SK-N-SH (cell line): ENCODE data around the gene SMPDL3A.

Experiments
- EP300 ChIP-seq, 2 experiments: IDR thresholded peaks; 2 replicates each; pipeline versions ENCODE4 v1.4.0 to v1.6.1; 2012; ENCODE audit warnings: borderline replicate concordance in 1 of 2, low read depth in 1 of 2, low read length in 1 of 2
- EZH2phosphoT487 ChIP-seq: fragments of 200-600 bp; sonication (generic); IDR thresholded peaks from 2 replicates; pipeline ENCODE4 v1.6.1; 2017; ENCODE audit warnings: low read depth, mixed run types, mild to moderate bottlenecking, antibody characterized with exemption, moderate library complexity, borderline replicate concordance
- JUND ChIP-seq: IDR thresholded peaks from 2 replicates; pipeline ENCODE4 v1.4.0; 2012
- POLR2AphosphoS5 ChIP-seq: IDR thresholded peaks from 2 replicates; pipeline ENCODE4 v1.6.1; 2012; ENCODE audit warnings: low read depth, low read length
- RCOR1 ChIP-seq: fragments of 150-350 bp; IDR thresholded peaks from 2 replicates; pipeline ENCODE4 v1.6.1; 2017; ENCODE audit warnings: antibody characterized with exemption, low read length
- RFX5 ChIP-seq: IDR thresholded peaks from 2 replicates; pipeline ENCODE4 v1.6.1; 2012; ENCODE audit warnings: mild to moderate bottlenecking, improper control_type of control experiment, low read length
- TAF1 ChIP-seq: IDR thresholded peaks from 2 replicates; pipeline ENCODE4 v1.6.1; 2012; ENCODE audit warnings: low read depth, mild to moderate bottlenecking, low read length, moderate library complexity, borderline replicate concordance
- TF ChIP-seq, protein P1 (sequence below): fragments of 200-600 bp; sonication (generic); IDR thresholded peaks from 2 replicates; pipeline ENCODE4 v1.6.1; 2017; ENCODE audit warnings: antibody characterized with exemption, mild to moderate bottlenecking, moderate library complexity
- TF ChIP-seq, protein P2 (sequence below): IDR thresholded peaks from 2 replicates; pipeline ENCODE4 v1.6.1; 2012; ENCODE audit warnings: mild to moderate bottlenecking, low read depth, low read length, moderate library complexity

DNA sequence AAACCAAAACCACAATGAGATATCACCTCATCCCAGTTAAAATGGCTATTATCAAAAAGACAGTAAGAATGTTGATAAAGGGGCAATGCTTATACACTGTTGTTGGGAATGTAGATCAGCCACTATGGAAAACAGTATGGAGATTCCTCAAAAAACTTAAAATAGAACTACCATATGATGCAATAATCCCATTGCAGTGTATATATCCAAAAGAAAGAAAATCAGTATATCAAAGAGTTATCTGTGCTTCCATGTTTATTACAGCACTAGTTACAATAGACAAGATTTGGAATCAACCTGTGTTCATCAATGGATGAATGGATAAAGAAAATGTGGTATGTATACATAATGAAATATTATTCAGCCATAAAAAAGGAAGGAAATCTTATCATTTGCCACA is 13.1 kb upstream of the SMPDL3A start:
- TF ChIP-seq, protein P1, sequence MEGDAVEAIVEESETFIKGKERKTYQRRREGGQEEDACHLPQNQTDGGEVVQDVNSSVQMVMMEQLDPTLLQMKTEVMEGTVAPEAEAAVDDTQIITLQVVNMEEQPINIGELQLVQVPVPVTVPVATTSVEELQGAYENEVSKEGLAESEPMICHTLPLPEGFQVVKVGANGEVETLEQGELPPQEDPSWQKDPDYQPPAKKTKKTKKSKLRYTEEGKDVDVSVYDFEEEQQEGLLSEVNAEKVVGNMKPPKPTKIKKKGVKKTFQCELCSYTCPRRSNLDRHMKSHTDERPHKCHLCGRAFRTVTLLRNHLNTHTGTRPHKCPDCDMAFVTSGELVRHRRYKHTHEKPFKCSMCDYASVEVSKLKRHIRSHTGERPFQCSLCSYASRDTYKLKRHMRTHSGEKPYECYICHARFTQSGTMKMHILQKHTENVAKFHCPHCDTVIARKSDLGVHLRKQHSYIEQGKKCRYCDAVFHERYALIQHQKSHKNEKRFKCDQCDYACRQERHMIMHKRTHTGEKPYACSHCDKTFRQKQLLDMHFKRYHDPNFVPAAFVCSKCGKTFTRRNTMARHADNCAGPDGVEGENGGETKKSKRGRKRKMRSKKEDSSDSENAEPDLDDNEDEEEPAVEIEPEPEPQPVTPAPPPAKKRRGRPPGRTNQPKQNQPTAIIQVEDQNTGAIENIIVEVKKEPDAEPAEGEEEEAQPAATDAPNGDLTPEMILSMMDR = no peak
- no peak for TF ChIP-seq RFX5
- no peak for TF ChIP-seq EP300 (IDR thresholded peaks at IDR 0.05; ENCODE audit: borderline replicate concordance in 1 of 2, low read depth in 1 of 2, low read length in 1 of 2)
- no peak for TF ChIP-seq POLR2AphosphoS5
- TF ChIP-seq, protein P2, sequence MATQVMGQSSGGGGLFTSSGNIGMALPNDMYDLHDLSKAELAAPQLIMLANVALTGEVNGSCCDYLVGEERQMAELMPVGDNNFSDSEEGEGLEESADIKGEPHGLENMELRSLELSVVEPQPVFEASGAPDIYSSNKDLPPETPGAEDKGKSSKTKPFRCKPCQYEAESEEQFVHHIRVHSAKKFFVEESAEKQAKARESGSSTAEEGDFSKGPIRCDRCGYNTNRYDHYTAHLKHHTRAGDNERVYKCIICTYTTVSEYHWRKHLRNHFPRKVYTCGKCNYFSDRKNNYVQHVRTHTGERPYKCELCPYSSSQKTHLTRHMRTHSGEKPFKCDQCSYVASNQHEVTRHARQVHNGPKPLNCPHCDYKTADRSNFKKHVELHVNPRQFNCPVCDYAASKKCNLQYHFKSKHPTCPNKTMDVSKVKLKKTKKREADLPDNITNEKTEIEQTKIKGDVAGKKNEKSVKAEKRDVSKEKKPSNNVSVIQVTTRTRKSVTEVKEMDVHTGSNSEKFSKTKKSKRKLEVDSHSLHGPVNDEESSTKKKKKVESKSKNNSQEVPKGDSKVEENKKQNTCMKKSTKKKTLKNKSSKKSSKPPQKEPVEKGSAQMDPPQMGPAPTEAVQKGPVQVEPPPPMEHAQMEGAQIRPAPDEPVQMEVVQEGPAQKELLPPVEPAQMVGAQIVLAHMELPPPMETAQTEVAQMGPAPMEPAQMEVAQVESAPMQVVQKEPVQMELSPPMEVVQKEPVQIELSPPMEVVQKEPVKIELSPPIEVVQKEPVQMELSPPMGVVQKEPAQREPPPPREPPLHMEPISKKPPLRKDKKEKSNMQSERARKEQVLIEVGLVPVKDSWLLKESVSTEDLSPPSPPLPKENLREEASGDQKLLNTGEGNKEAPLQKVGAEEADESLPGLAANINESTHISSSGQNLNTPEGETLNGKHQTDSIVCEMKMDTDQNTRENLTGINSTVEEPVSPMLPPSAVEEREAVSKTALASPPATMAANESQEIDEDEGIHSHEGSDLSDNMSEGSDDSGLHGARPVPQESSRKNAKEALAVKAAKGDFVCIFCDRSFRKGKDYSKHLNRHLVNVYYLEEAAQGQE = no peak
- TF ChIP-seq JUND = no peak
- no peak for TF ChIP-seq EZH2phosphoT487
- TF ChIP-seq TAF1 = no peak
- no peak for TF ChIP-seq RCOR1
